ENCODE measurements around the gene TTC21B.

TTC21B gene

DNA sequence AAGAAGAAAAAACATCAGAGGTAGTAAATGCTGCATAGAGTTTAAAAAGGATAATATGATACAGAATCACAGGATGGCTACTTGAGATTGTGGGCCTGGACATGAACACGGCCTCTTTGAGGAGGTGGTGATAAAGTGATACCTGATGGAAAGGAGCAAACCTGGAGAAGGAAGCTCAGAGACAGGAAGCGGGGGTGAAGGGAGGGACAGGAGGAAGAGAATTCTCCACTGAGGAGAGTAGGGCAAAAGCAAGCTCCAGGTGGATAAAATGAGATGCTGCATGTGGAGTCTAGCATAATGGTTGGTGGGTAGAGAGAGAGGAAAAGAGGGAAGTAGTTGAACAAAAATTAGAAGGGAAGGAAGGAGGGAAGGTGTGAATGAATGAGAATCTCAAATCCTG, 82.6 kb downstream of the TTC21B start:
- no peak overlapping the region for H3K27ac ChIP-seq (ENCODE audit: low read length)
- no peak overlapping the region for H3K4me2 ChIP-seq (ENCODE audit: insufficient read depth, low read length)
- no peak for ATAC-seq (ENCODE audit: insufficient read depth, low read depth)
- H3K79me2 ChIP-seq (ENCODE audit: insufficient read depth, low read length) = no peaks in the 10 kb centered on the region
- H3K27me3 ChIP-seq (ENCODE audit: insufficient read depth, low read length, poor library complexity) = no peaks in the 10 kb centered on the region
- H3K36me3 ChIP-seq (ENCODE audit: insufficient read depth, low read length) = peaks cover 9% of the 10 kb centered on the region
- H3K4me1 ChIP-seq (ENCODE audit: insufficient read depth, low read length) = peaks cover 4% of the 10 kb centered on the region; the same call in 1 of the 2 replicates
- H3K4me3 ChIP-seq (ENCODE audit: low read depth in 1 of 2, low read length in 2 of 2) = no peak overlapping the region
- no peak overlapping the region for H3K9ac ChIP-seq (ENCODE audit: low read depth, low read length)
- no peak for DNase-seq
- no peaks in the 10 kb centered on the region for H3K9me3 ChIP-seq (ENCODE audit: insufficient read depth, low read length, severe bottlenecking)
- TF ChIP-seq, protein P1, sequence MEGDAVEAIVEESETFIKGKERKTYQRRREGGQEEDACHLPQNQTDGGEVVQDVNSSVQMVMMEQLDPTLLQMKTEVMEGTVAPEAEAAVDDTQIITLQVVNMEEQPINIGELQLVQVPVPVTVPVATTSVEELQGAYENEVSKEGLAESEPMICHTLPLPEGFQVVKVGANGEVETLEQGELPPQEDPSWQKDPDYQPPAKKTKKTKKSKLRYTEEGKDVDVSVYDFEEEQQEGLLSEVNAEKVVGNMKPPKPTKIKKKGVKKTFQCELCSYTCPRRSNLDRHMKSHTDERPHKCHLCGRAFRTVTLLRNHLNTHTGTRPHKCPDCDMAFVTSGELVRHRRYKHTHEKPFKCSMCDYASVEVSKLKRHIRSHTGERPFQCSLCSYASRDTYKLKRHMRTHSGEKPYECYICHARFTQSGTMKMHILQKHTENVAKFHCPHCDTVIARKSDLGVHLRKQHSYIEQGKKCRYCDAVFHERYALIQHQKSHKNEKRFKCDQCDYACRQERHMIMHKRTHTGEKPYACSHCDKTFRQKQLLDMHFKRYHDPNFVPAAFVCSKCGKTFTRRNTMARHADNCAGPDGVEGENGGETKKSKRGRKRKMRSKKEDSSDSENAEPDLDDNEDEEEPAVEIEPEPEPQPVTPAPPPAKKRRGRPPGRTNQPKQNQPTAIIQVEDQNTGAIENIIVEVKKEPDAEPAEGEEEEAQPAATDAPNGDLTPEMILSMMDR (IDR thresholded peaks at IDR 0.05; ENCODE audit: borderline replicate concordance, extremely low read depth, low read length, poor library complexity, severe bottlenecking) = no peak
- TF ChIP-seq EZH2 (IDR thresholded peaks at IDR 0.05; ENCODE audit: borderline replicate concordance, low read depth, low read length, severe bottlenecking) = no peak
- no peaks in the 10 kb centered on the region for H4K20me1 ChIP-seq (ENCODE audit: insufficient read depth, low read length)
- no peak overlapping the region for H2AFZ ChIP-seq (ENCODE audit: low read depth, low read length)

DNA sequence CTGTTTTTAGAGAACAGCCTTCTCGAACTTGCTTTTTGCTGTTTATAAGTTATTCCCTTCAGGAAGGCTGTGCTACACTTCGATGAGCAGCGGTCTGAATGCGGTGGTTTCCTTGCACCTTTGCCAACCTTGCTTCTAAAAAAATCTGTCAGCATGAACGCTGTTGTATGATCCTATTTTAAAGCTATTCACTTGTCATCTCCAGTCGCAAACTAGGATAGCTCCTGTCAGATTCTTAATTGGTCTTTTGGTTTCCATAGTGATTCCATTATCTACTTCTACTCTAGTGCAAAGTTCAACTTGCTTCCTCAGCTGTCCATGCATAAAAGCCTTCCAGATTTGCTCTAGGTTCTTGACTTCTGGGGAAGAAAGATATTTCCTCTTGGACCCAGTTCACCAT, 83.2 kb downstream of the TTC21B start:
- H3K36me3 ChIP-seq (ENCODE audit: insufficient read depth, low read length) = peaks cover 9% of the 10 kb centered on the region
- H2AFZ ChIP-seq (ENCODE audit: low read depth, low read length) = no peak overlapping the region

DNA sequence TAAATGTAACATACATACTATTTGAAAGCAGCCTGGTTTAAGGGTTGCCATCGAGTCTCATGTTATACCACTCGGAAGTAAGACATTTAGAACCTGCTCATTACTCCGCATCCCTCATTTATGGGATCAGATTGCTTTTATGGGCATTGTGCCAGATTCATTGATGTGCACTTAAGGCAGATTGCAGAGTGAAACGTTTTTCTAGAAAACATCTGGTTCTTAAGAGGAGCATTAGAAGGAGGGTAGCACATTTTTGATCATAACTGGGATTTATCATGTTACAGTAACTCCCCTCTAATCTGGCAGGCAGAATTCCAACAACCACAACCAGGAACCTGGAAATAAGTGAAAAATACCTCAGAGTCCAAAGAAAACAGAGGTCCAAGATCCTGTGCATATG, 85.4 kb downstream of the TTC21B start:
- no peak overlapping the region for H3K4me2 ChIP-seq (ENCODE audit: insufficient read depth, low read length)
- H3K36me3 ChIP-seq (ENCODE audit: insufficient read depth, low read length) = peaks cover 6% of the 10 kb centered on the region
- no peak overlapping the region for H3K4me3 ChIP-seq (ENCODE audit: low read depth in 1 of 2, low read length in 2 of 2)
- H3K79me2 ChIP-seq (ENCODE audit: insufficient read depth, low read length) = no peaks in the 10 kb centered on the region
- H4K20me1 ChIP-seq (ENCODE audit: insufficient read depth, low read length) = no peaks in the 10 kb centered on the region
- no peaks in the 10 kb centered on the region for H3K4me1 ChIP-seq (ENCODE audit: insufficient read depth, low read length)
- H3K9me3 ChIP-seq (ENCODE audit: insufficient read depth, low read length, severe bottlenecking) = no peaks in the 10 kb centered on the region
- H3K27me3 ChIP-seq (ENCODE audit: insufficient read depth, low read length, poor library complexity) = no peaks in the 10 kb centered on the region
- H3K9ac ChIP-seq (ENCODE audit: low read depth, low read length) = no peak overlapping the region
- TF ChIP-seq, protein P1 (IDR thresholded peaks at IDR 0.05; ENCODE audit: borderline replicate concordance, extremely low read depth, low read length, poor library complexity, severe bottlenecking) = no peak
- no peak for TF ChIP-seq EZH2 (IDR thresholded peaks at IDR 0.05; ENCODE audit: borderline replicate concordance, low read depth, low read length, severe bottlenecking)
- DNase-seq (no peak), ATAC-seq (ENCODE audit: insufficient read depth, low read depth) (no peak)
- H2AFZ ChIP-seq (ENCODE audit: low read depth, low read length) = no peak overlapping the region
- H3K27ac ChIP-seq (ENCODE audit: low read length) = no peak overlapping the region

More for the DNA sequence above, 83.2 kb downstream of the TTC21B start:
- DNase-seq = no peak
- no peaks in the 10 kb centered on the region for H3K79me2 ChIP-seq (ENCODE audit: insufficient read depth, low read length)
- H3K27ac ChIP-seq (ENCODE audit: low read length) = no peak overlapping the region
- no peak for ATAC-seq (ENCODE audit: insufficient read depth, low read depth)
- peaks cover 4% of the 10 kb centered on the region; the same call in 1 of the 2 replicates for H3K4me1 ChIP-seq (ENCODE audit: insufficient read depth, low read length)
- no peak overlapping the region for H3K4me3 ChIP-seq (ENCODE audit: low read depth in 1 of 2, low read length in 2 of 2)
- H4K20me1 ChIP-seq (ENCODE audit: insufficient read depth, low read length) = no peaks in the 10 kb centered on the region
- no peak overlapping the region for H3K4me2 ChIP-seq (ENCODE audit: insufficient read depth, low read length)
- H3K9ac ChIP-seq (ENCODE audit: low read depth, low read length) = no peak overlapping the region
- no peaks in the 10 kb centered on the region for H3K9me3 ChIP-seq (ENCODE audit: insufficient read depth, low read length, severe bottlenecking)
- TF ChIP-seq EZH2 (IDR thresholded peaks at IDR 0.05; ENCODE audit: borderline replicate concordance, low read depth, low read length, severe bottlenecking) = no peak
- TF ChIP-seq, protein P1 (IDR thresholded peaks at IDR 0.05; ENCODE audit: borderline replicate concordance, extremely low read depth, low read length, poor library complexity, severe bottlenecking) = no peak
- H3K27me3 ChIP-seq (ENCODE audit: insufficient read depth, low read length, poor library complexity) = no peaks in the 10 kb centered on the region

DNA sequence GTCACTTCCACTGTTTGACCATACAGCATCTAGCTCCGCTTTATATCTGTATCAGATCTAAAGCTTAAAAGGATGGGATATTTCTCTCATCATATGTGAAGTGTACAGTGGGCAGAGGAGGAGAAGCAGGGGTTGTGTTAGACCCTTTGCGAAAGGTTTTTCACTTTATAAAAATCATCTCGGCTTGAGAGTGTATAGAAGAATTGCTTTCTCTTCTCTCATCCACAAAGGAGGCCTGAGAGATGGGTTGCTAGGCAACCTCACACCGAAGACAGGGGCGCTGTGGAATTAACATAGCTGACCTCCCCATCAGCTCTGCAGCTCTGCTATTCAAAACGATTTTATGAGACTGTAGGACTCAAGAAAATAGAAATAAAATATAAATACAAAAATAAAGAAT, 89.3 kb downstream of the TTC21B start:
- H2AFZ ChIP-seq (ENCODE audit: low read depth, low read length) = no peak overlapping the region
- H3K9ac ChIP-seq (ENCODE audit: low read depth, low read length) = no peak overlapping the region
- DNase-seq (no peak), ATAC-seq (ENCODE audit: insufficient read depth, low read depth) (no peak)
- H3K27ac ChIP-seq (ENCODE audit: low read length) = no peak overlapping the region
- no peaks in the 10 kb centered on the region for H4K20me1 ChIP-seq (ENCODE audit: insufficient read depth, low read length)
- no peak overlapping the region for H3K4me2 ChIP-seq (ENCODE audit: insufficient read depth, low read length)
- H3K79me2 ChIP-seq (ENCODE audit: insufficient read depth, low read length) = no peaks in the 10 kb centered on the region
- no peak overlapping the region for H3K4me3 ChIP-seq (ENCODE audit: low read depth in 1 of 2, low read length in 2 of 2)
- H3K4me1 ChIP-seq (ENCODE audit: insufficient read depth, low read length) = no peaks in the 10 kb centered on the region
- TF ChIP-seq EZH2 (IDR thresholded peaks at IDR 0.05; ENCODE audit: borderline replicate concordance, low read depth, low read length, severe bottlenecking) = no peak
- TF ChIP-seq, protein P1 (IDR thresholded peaks at IDR 0.05; ENCODE audit: borderline replicate concordance, extremely low read depth, low read length, poor library complexity, severe bottlenecking) = no peak
- no peaks in the 10 kb centered on the region for H3K36me3 ChIP-seq (ENCODE audit: insufficient read depth, low read length)
- peaks cover 3% of the 10 kb centered on the region for H3K9me3 ChIP-seq (ENCODE audit: insufficient read depth, low read length, severe bottlenecking)
- H3K27me3 ChIP-seq (ENCODE audit: insufficient read depth, low read length, poor library complexity) = no peaks in the 10 kb centered on the region
